Measurements from ENCODE around the gene HOXD13. TPM values are rescaled to one million over a fixed set of nuclear protein-coding genes. Genes with fewer than 3 reads are reported as not detected.
A peak's percentile ranks its signal among the peaks of the same experiment; 100 is the strongest.

The HOXD13 gene
- total RNA-seq, 1 donor from 2014 or later, result not detected

- FAIRE-seq (no peak), DNase-seq (ENCODE audit: low read depth) (no peak)
- no peak for TF ChIP-seq CTCF (IDR thresholded peaks at IDR 0.05; ENCODE audit: insufficient read depth, low read length, severe bottlenecking)
- H3K36me3 ChIP-seq (ENCODE audit: control insufficient read depth, insufficient read depth, low read length), result no peaks in the 10 kb centered on the region
- no peak overlapping the region for H3K4me3 ChIP-seq (ENCODE audit: low read depth, low read length)
- H3K27me3 ChIP-seq (ENCODE audit: control insufficient read depth, insufficient read depth, low read length), result peaks cover 74% of the 10 kb centered on the region
These were observed 32.6 kb downstream of the HOXD13 start for GRCh38 chr2:176124947-176125771.

- DNase-seq (ENCODE audit: low read depth) (no peak), FAIRE-seq (no peak)
- no peaks in the 10 kb centered on the region for H3K36me3 ChIP-seq (ENCODE audit: control insufficient read depth, insufficient read depth, low read length)
- H3K4me3 ChIP-seq (ENCODE audit: low read depth, low read length), result no peak overlapping the region
- TF ChIP-seq CTCF (IDR thresholded peaks at IDR 0.05; ENCODE audit: insufficient read depth, low read length, severe bottlenecking), result no peak
- peaks cover 70% of the 10 kb centered on the region for H3K27me3 ChIP-seq (ENCODE audit: control insufficient read depth, insufficient read depth, low read length)
These were observed 33.2 kb downstream of the HOXD13 start for GRCh38 chr2:176125772-176126054.

GRCh38 chr2:176126929-176127773 lies 34.6 kb downstream of the HOXD13 start:
- FAIRE-seq (no peak), DNase-seq (ENCODE audit: low read depth) (peak; percentile 43)
- Histone ChIP-seq H3K27me3 (ENCODE audit: control insufficient read depth, insufficient read depth, low read length) (peaks cover 70% of the 10 kb centered on the region), H3K4me3 (ENCODE audit: low read depth, low read length) (no peak overlapping the region), H3K36me3 (ENCODE audit: control insufficient read depth, insufficient read depth, low read length) (no peaks in the 10 kb centered on the region)
- peak; percentile 59 for TF ChIP-seq CTCF (IDR thresholded peaks at IDR 0.05; ENCODE audit: insufficient read depth, low read length, severe bottlenecking)

- H3K36me3 ChIP-seq (ENCODE audit: control insufficient read depth, insufficient read depth, low read length), result no peaks in the 10 kb centered on the region
- DNase-seq (ENCODE audit: low read depth) (no peak), FAIRE-seq (no peak)
- TF ChIP-seq CTCF (IDR thresholded peaks at IDR 0.05; ENCODE audit: insufficient read depth, low read length, severe bottlenecking), result no peak
- H3K4me3 ChIP-seq (ENCODE audit: low read depth, low read length), result no peak overlapping the region
- peaks cover 71% of the 10 kb centered on the region for H3K27me3 ChIP-seq (ENCODE audit: control insufficient read depth, insufficient read depth, low read length)
These were observed 35.2 kb downstream of the HOXD13 start for GRCh38 chr2:176127774-176128072.

- no peaks in the 10 kb centered on the region for H3K36me3 ChIP-seq (ENCODE audit: control insufficient read depth, insufficient read depth, low read length)
- FAIRE-seq (no peak), DNase-seq (ENCODE audit: low read depth) (no peak)
- H3K4me3 ChIP-seq (ENCODE audit: low read depth, low read length), result no peak overlapping the region
- H3K27me3 ChIP-seq (ENCODE audit: control insufficient read depth, insufficient read depth, low read length), result peaks cover 74% of the 10 kb centered on the region
- TF ChIP-seq CTCF (IDR thresholded peaks at IDR 0.05; ENCODE audit: insufficient read depth, low read length, severe bottlenecking), result no peak
These were observed 35.9 kb downstream of the HOXD13 start for GRCh38 chr2:176128172-176128981.

Data from bronchial epithelial cell (primary cell).